ENCODE results near the gene ALOX15B. TPM values are rescaled to one million over a fixed set of nuclear protein-coding genes. Genes with fewer than 3 reads are reported as not detected.

ALOX15B gene
- total and polyA plus RNA-seq, 10 of the 15 experiments (the other 5 are each of a cell fraction or from before 2014, with no cell fraction given), result 0.01 TPM; not detected in 9

DNA sequence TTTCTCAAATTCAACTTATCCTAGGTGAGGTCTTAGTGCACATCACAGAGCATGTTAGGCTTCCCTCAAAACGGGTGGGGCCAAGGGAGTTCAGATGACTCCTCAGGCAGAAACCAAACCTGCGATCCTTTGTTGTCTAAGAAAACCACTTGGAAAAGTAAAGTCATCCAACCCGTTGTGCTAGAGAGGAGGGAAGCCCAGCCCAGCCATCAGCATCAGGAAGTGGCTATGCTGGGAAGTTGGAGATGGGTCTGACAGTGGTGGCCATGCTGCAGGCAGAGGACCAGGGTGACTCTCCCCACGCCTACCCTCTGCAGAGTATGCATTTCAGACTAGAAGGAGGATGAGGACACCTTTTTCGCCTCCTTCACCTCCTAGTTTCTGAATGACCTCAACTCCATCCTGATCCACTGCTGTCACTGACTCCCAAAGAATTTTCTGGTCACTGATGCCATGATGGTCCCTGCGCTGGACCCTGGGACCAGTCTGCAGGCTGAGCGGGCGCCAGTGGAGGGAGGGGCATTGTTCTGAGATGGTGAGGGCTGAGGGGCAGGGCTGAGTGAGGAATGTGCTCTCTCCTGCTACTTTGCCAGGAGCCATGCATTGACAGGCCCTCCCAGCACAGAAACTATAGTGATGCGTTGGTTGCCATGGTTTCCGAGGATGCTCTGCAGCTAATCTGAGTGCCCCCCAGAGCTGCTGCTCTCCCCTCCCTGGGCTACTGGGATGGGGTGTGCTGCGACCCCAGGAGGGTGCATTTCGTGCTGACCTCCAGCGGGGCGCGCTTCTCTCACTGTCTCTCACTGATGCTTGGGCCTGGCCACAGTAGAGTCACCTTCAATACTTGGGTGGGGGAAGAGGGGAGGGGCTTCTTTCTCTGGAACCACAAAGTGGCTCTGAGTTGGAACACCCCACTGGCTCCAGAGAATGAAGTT, 28.2 kb downstream of the ALOX15B start (continued):
- TF ChIP-seq, protein P1, sequence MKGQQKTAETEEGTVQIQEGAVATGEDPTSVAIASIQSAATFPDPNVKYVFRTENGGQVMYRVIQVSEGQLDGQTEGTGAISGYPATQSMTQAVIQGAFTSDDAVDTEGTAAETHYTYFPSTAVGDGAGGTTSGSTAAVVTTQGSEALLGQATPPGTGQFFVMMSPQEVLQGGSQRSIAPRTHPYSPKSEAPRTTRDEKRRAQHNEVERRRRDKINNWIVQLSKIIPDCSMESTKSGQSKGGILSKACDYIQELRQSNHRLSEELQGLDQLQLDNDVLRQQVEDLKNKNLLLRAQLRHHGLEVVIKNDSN (IDR thresholded peaks at IDR 0.05; ENCODE audit: borderline replicate concordance, extremely low read length, insufficient read depth, low read depth, low read length), result no peak
- TF ChIP-seq TARDBP (IDR thresholded peaks at IDR 0.05; ENCODE audit: borderline replicate concordance), result no peak

DNA sequence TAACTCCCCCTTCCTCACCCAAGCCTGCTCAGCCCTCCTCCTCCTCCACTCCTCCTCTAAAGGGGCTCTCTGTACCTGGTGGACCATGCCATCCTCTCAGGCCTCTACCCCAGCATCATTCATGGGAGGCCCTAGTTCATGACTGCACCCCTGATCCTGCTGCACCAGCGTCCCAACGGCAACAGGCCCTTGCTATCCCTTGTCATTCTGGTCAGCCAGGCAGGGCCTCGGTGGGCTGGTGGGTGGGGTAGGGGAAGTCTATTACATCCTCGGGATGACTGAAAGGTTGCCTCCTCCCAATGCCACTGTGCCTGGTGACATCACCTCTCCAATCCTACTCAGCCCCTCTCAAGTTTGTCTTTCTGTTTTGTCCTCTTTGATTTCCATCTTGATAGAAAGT, 28.9 kb downstream of the ALOX15B start:
- intact Hi-C loops (cut with micrococcal nuclease; ENCODE audit: unreplicated experiment), result no loop called here
- peaks cover 4 to 6% of the 10 kb centered on the region in 2 experiments for H3K27me3 ChIP-seq (replicated peaks in 1 of 2; ENCODE audit: control insufficient read depth in 2 of 2, insufficient read depth in 2 of 2, low read length in 1 of 2)
- TF ChIP-seq JUND (IDR thresholded peaks at IDR 0.05; ENCODE audit: low read depth, low read length) (no peak), ZSCAN29 (IDR thresholded peaks at IDR 0.05) (no peak), RBBP5 (conservative IDR thresholded peaks at IDR 0.05) (no peak), TBL1XR1 (IDR thresholded peaks at IDR 0.05; ENCODE audit: low read depth, low read length) (no peak), ZZZ3 (IDR thresholded peaks at IDR 0.05; ENCODE audit: control insufficient read depth, insufficient read length, low read depth) (no peak), FOXK2 (IDR thresholded peaks at IDR 0.05) (no peak), ZNF274 (IDR thresholded peaks at IDR 0.05; ENCODE audit: insufficient read depth, insufficient read length) (no peak), HDAC2 (IDR thresholded peaks at IDR 0.05) (no peak)
- TF ChIP-seq, protein P2, sequence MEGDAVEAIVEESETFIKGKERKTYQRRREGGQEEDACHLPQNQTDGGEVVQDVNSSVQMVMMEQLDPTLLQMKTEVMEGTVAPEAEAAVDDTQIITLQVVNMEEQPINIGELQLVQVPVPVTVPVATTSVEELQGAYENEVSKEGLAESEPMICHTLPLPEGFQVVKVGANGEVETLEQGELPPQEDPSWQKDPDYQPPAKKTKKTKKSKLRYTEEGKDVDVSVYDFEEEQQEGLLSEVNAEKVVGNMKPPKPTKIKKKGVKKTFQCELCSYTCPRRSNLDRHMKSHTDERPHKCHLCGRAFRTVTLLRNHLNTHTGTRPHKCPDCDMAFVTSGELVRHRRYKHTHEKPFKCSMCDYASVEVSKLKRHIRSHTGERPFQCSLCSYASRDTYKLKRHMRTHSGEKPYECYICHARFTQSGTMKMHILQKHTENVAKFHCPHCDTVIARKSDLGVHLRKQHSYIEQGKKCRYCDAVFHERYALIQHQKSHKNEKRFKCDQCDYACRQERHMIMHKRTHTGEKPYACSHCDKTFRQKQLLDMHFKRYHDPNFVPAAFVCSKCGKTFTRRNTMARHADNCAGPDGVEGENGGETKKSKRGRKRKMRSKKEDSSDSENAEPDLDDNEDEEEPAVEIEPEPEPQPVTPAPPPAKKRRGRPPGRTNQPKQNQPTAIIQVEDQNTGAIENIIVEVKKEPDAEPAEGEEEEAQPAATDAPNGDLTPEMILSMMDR (IDR thresholded peaks at IDR 0.05 in 2 of 3, conservative IDR thresholded peaks at IDR 0.05 in 1 of 3; ENCODE audit: control insufficient read depth in 2 of 3, extremely low read depth in 1 of 3, insufficient read depth in 1 of 3, low read depth in 3 of 3, low read length in 3 of 3), result no peak
- TF ChIP-seq, protein P3, sequence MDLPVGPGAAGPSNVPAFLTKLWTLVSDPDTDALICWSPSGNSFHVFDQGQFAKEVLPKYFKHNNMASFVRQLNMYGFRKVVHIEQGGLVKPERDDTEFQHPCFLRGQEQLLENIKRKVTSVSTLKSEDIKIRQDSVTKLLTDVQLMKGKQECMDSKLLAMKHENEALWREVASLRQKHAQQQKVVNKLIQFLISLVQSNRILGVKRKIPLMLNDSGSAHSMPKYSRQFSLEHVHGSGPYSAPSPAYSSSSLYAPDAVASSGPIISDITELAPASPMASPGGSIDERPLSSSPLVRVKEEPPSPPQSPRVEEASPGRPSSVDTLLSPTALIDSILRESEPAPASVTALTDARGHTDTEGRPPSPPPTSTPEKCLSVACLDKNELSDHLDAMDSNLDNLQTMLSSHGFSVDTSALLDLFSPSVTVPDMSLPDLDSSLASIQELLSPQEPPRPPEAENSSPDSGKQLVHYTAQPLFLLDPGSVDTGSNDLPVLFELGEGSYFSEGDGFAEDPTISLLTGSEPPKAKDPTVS (IDR thresholded peaks at IDR 0.05; ENCODE audit: low read depth, low read length), result no peak
- TF ChIP-seq, protein P4, sequence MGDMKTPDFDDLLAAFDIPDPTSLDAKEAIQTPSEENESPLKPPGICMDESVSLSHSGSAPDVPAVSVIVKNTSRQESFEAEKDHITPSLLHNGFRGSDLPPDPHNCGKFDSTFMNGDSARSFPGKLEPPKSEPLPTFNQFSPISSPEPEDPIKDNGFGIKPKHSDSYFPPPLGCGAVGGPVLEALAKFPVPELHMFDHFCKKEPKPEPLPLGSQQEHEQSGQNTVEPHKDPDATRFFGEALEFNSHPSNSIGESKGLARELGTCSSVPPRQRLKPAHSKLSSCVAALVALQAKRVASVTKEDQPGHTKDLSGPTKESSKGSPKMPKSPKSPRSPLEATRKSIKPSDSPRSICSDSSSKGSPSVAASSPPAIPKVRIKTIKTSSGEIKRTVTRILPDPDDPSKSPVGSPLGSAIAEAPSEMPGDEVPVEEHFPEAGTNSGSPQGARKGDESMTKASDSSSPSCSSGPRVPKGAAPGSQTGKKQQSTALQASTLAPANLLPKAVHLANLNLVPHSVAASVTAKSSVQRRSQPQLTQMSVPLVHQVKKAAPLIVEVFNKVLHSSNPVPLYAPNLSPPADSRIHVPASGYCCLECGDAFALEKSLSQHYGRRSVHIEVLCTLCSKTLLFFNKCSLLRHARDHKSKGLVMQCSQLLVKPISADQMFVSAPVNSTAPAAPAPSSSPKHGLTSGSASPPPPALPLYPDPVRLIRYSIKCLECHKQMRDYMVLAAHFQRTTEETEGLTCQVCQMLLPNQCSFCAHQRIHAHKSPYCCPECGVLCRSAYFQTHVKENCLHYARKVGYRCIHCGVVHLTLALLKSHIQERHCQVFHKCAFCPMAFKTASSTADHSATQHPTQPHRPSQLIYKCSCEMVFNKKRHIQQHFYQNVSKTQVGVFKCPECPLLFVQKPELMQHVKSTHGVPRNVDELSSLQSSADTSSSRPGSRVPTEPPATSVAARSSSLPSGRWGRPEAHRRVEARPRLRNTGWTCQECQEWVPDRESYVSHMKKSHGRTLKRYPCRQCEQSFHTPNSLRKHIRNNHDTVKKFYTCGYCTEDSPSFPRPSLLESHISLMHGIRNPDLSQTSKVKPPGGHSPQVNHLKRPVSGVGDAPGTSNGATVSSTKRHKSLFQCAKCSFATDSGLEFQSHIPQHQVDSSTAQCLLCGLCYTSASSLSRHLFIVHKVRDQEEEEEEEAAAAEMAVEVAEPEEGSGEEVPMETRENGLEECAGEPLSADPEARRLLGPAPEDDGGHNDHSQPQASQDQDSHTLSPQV (IDR thresholded peaks at IDR 0.05), result no peak

More for the DNA sequence above, 28.9 kb downstream of the ALOX15B start:
- no peak overlapping the region for H3K27ac ChIP-seq (ENCODE audit: control insufficient read depth, insufficient read depth)
- no peaks in the 10 kb centered on the region for H3K4me1 ChIP-seq (ENCODE audit: control insufficient read depth, insufficient read depth, low read length)
- DNase-seq (ENCODE audit: low read depth, low spot score) (no peak), ATAC-seq (no peak), FAIRE-seq (no peak)
- 13% methylated on average over 4 of the region's 4 CpGs for WGBS (ENCODE audit: insufficient coverage, insufficient replicate concordance, low lambda C conversion rate, missing lambda C conversion rate)
- no peak overlapping the region for H2AFZ ChIP-seq (ENCODE audit: control insufficient read depth, low read depth, low read length)
- H3K4me2 ChIP-seq (ENCODE audit: control insufficient read depth, insufficient read depth), result no peak overlapping the region
- H3K4me3 ChIP-seq, result no peak overlapping the region
- no peaks in the 10 kb centered on the region for H3K79me2 ChIP-seq (ENCODE audit: control insufficient read depth, insufficient read depth, low read length)
- ChIA-PET CTCF (interaction anchor here (2.3 to 4.7 kb wide), 2 partner anchors 7 to 11 kb away, joined by 11 to 52 read pairs; no protein-coding TSS in a partner anchor), POLR2A (no interaction called here), RAD21 (ENCODE audit: unreplicated experiment) (no interaction called here), SMC1A (ENCODE audit: uncharacterized antibody, unreplicated experiment) (interaction anchor here (1.1 kb wide), 1 partner anchor 13 kb away, joined by 5 read pairs; no protein-coding TSS in a partner anchor)
- no TSS peak for BruUV-seq (replicated peaks)
- no peaks in the 10 kb centered on the region for H3K36me3 ChIP-seq (ENCODE audit: control insufficient read depth in 2 of 2, insufficient read depth in 2 of 2, low read length in 1 of 2)
- in situ Hi-C loops (cut with MboI), result no loop called here
- H3K9ac ChIP-seq (ENCODE audit: control insufficient read depth, insufficient read depth, low read length), result no peak overlapping the region
- H4K20me1 ChIP-seq (ENCODE audit: control insufficient read depth, insufficient read depth), result no peaks in the 10 kb centered on the region
- no peaks in the 10 kb centered on the region for H3K9me3 ChIP-seq (replicated peaks; ENCODE audit: control insufficient read depth, insufficient read depth, low read length)
